Skin epidermis (tissue), 12 donors: ENCODE data around the gene LCE2B.
"Not testable (repeated sequence)": the region's sequence is repeated elsewhere in the genome, so short reads cannot be mapped to it uniquely, and the experiment has no call there.

Source experiments
- H3K27ac ChIP-seq, 21 experiments: fragments of 200-600 bp; sonication (generic) in 11 of 21; one replicate each; pipeline ENCODE4 v1.5.0; 2020; ENCODE audit warnings: mild to moderate bottlenecking in 3 of 21, inconsistent platforms in 2 of 21, moderate library complexity in 2 of 21
- H3K4me3 ChIP-seq, 7 experiments: fragments of 200-600 bp; sonication (generic) in 2 of 7; one replicate each; pipeline ENCODE4 v1.5.0; 2020; ENCODE audit warnings: inconsistent platforms in 2 of 7, mild to moderate bottlenecking in 2 of 7, moderate library complexity in 1 of 7

LCE2B gene, protein sequence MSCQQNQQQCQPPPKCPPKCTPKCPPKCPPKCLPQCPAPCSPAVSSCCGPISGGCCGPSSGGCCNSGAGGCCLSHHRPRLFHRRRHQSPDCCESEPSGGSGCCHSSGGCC

DNA sequence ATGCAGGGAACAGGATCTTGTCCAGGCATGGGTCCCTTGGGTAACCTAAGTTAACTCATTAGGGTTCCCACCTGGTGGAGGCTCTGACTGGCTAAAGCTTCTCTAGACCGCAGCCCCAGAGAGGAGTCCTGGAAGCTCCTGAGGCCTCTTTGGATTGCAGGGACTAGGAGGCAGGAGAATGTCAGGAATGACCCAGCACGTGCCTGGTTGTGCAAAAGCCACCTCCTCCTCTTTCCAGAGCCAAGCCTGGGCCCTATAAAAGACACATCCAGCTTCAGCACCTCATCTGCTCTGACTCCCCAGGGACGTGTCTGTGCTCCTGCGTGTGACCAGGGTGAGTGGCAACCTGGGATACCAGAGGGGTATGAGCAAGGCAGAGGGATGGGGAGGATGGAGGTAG is at the start of gene LCE2B:
LCE2B (plus strand) TSS at position 301 of the 400 bp plus-strand sequence. CDS start 721 bp downstream, outside the sequence.
- not testable (repeated sequence) for H3K4me3 ChIP-seq, H3K27ac ChIP-seq

DNA sequence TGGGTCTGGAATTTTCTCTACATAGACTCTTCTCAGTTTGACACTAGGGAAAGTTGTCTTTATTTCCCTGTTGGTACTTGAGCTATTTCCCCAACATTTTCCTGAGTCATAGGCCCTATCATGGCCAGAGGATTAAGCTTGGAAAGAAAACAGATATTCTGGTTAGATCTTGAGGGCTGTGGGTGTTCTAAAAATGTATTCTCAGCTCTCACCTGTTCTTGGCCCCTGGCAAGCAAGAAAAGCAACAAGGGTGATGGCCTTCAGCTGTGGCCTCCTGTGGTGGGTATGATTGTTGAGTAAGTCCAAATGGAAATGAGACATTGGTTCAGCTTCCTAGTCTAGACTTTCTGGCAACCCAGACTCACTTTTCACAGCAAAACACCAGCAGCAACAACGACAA is 45.6 kb upstream of the LCE2B start:
- H3K4me3 ChIP-seq, result no peak overlapping the region
- H3K27ac ChIP-seq, result no peak overlapping the region

DNA sequence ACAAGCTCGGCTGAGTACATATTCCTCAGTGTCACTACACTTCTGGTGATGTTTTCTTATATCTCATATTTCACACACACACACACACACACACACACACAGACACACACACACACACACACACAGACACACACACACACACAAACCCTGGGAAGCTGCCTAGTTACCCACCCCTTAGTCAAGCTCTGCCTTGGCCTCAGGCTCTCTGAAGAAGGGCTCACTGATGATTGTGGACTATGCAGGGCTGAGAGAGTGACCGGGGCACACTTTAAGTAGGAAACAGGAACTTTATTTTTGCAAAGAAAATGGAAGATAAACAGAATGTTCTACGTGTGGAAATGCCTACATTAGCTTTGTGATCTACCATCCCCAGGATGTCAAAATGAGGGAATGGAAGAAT is 42.0 kb upstream of the LCE2B start:
- Histone ChIP-seq H3K27ac (no peak overlapping the region), H3K4me3 (no peak overlapping the region)

DNA sequence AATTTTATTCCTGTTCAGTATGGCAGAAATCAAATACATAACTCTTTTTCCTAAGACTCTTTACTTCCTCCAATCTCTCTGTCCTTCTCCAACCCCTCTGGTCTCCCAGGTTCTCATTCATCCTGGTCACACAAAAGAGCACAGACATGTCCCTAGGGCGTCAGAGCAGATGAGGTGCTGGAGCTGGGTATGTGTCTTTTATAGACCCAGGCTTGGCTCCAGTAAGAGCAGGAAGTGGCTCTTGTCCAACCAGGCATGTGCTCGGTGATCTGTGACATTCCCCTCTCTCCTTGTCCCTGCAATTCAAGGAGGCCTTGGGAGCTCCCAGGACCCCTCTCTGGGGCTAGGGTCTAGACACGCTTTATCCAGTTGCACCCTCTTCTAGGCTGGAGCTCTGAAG is 40.8 kb upstream of the LCE2B start:
- Histone ChIP-seq H3K27ac (no peak overlapping the region), H3K4me3 (no peak overlapping the region)

DNA sequence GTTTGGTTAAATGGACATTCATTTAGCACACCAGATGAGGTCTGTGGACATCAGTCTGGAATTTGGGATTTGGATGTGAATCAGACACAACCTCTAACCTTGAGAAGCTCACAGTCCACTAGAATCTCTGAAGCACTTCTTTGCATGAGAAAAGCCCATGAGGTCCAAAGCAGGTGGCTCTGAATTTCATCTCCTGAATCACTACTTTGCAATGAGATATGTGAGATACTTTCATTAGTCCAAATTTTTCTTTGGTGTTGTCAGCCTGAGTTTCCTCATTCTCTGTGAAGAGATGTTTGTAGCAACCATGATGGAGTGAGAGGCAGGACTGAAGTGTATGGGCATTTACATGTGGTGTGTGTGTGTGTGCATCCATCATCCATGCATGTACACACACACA is 39.3 kb upstream of the LCE2B start:
- Histone ChIP-seq H3K27ac (no peak overlapping the region), H3K4me3 (no peak overlapping the region)

DNA sequence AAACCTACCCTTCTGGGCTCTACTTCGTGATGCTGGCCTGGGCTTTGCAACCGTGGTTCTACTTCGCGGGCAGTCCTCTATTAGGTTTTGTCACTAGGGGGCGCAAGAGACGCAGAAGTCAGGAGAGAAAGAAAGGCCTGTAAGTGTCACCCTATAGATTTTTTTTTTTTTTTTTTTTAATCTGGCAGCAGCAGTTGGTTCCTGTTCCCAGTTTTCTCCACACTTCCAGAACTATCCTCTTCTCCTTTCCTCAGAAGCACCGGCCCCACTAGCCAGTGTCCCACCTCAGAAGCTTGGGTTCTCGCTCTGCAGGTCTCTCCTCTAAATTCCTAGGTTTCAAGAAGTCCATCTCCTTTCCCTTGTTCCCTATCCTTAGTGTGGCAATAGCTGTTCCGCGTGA is 31.8 kb upstream of the LCE2B start:
- H3K27ac ChIP-seq, result no peak overlapping the region
- H3K4me3 ChIP-seq, result no peak overlapping the region

DNA sequence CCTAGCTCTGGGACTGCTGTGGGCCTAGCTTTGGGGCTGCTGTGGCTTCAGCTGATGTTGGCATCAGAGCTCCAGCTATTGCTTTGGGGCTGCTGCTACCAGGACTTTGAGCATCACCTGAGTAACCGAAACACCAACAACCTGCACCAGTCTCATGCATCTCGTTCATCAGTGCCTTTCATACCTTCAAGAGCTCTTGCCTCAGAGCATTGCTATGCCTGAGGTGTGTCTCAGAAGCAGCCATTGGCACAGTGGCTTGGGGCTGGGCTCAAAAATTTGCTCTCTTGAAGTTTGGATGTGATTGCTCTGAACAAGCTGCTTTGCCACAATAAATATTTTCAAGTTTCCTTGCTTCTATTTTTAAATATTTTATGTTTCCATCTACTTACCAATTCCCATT is 29.5 kb upstream of the LCE2B start:
- H3K27ac ChIP-seq, result no peak overlapping the region
- no peak overlapping the region for H3K4me3 ChIP-seq

DNA sequence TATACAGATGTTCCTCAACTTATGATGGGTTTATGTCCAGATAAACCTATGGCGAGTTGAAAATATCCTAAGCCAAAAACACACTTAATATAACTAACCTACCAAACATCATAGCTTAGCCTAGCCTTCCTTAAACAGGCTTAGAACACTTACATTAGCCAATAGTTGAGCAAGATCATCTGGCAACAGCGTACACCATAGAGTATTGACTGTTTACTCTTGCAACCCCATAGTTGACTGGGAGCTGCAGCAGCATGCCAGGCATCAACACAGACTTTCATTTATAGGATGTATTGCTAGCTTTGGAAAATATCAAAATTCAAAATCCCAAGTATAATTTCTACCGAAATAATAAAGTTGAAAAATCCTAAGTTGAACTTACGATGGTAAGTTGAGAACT is 28.2 kb upstream of the LCE2B start:
- H3K4me3 ChIP-seq, result no peak overlapping the region
- H3K27ac ChIP-seq, result no peak overlapping the region

DNA sequence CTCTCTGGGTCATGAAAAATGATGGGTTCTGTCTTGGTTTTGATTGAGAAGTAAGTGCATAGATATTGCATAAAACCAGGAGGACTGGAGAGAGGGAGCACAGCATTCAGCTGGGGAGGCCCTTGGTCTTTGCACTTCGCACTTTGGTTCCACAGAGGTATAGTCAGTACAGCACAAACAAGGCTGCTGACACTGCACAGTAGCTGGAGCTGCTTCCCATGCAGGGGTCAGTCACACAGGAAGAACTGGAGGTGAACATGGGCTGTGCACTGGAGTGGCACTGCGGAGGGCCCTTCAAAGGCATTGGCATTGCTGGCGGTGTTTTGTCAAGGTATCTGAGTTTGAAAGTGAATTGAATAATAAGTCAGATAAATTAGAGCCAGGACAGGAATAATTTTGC is 27.3 kb upstream of the LCE2B start:
- no peak overlapping the region for H3K27ac ChIP-seq
- no peak overlapping the region for H3K4me3 ChIP-seq

DNA sequence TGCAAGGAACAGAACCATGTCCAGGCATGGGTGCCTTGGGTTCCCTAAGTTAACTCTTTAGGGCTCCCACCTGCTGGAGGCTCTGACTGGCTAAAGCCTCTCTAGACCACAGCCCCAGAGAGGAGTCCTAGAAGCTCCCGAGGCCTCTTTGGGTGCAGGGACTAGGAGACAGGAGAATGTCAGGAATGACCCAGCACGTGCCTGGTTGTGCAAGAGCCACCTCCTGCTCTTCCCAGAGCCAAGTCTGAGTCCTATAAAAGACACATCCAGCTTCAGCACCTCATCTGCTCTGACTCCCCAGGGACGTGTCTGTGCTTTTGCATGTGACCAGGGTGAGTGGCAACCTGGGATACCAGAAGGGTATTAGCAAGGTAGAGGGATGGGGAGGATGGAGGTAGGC is 22.8 kb upstream of the LCE2B start, which contains the start of gene LCE2D:
LCE2D (plus strand) TSS at position 283 of the 400 bp plus-strand sequence. CDS start 726 bp downstream, outside the sequence.
- Histone ChIP-seq H3K27ac (no peak within 1 kb of the TSS), H3K4me3 (no peak within 1 kb of the TSS)

DNA sequence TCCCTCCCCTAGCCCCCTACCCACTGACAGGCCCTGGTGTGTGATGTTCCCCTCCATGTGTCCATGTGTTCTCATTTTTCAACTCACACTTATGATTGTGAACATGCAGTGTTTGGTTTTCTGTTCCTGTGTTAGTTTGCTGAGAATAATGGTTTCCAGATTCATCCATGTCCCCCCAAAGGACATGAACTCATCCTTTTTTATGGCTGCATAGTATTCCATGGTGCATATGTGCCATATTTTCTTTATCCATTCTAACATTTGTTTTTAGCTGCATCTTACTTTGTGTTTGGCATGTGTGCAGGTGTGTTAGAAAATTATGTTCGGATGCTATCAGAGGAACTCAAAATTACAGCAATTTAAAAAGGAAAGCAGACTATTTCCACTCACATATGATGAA is 19.8 kb upstream of the LCE2B start:
- not testable (repeated sequence) for H3K27ac ChIP-seq, H3K4me3 ChIP-seq

DNA sequence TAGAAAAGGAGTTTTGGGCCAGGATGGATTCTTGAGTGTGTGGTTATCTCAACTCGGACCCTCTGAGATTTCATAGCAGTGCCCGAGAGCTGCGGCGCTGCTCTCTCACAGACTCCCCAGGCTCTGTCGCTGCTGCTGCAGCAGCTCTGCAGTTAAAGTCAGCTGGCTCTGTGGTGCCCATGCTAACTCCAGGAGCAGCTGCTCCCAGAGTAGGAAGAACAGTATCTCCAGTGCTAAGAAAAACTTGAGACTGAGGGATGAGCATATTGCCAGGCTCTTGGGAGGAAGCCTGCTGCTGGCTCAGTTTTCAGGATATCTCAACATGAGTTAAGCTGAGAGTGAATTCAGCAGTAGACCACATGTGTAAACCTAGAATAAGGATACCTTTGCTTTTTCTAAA is 18.3 kb upstream of the LCE2B start:
- H3K4me3 ChIP-seq, result no peak overlapping the region
- H3K27ac ChIP-seq, result no peak overlapping the region

DNA sequence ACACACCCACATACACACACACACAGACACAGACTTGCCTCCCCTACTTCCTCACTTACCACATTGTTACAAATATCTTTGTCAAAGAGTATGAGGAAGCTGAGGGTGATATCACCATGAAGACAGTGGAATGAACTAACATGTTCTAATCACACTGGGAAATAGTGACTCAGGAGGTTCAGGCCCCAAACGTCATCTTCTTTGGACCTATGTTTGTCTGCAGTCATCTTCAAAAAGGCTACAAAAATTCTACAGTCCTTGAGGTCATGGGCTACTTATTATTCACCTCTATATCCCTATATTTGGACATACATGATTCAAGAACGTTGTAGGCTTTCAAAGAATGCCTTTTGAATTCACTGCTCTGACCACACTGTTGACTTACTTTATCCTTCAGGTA is 12.9 kb upstream of the LCE2B start:
- no peak overlapping the region for H3K27ac ChIP-seq
- no peak overlapping the region for H3K4me3 ChIP-seq

DNA sequence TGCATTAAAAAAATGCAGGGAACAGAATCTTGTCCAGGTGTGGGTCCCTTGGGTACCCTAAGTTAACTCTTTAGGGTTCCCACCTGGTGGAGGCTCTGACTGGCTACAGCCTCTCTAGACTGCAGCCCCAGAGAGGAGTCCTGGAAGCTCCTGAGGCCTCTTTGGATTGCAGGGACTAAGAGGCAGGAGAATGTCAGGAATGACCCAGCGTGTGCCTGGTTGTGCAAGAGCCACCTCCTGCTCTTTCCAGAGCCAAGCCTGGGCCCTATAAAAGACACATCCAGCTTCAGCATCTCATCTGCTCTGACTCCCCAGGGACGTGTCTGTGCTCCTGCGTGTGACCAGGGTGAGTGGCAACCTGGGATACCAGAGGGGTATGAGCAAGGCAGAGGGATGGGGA is 10.9 kb upstream of the LCE2B start, which contains the start of gene LCE2C:
LCE2C (plus strand) TSS at position 297 of the 400 bp plus-strand sequence. CDS start 737 bp downstream, outside the sequence.
- not testable (repeated sequence) for H3K4me3 ChIP-seq, H3K27ac ChIP-seq

DNA sequence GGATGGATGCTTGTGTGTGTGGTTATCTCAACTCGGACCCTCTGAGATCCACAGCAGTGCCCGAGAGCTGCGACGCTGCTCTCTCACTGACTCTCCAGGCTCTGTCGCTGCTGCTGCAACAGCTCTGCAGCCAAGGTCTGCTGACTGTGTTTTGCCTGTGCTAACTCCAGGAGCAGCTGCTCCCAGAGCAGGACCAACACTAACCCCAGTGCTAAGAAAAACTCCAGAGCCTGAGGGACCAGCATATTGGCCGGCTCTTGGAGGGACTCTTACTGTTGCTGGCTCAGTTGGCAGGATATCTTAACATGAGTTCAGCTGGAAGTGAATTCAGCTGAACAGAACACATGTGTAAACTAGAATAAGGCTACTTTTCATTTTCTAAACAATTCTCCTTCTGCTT is 6.5 kb upstream of the LCE2B start:
- Histone ChIP-seq H3K4me3 (no peak overlapping the region), H3K27ac (no peak overlapping the region)

DNA sequence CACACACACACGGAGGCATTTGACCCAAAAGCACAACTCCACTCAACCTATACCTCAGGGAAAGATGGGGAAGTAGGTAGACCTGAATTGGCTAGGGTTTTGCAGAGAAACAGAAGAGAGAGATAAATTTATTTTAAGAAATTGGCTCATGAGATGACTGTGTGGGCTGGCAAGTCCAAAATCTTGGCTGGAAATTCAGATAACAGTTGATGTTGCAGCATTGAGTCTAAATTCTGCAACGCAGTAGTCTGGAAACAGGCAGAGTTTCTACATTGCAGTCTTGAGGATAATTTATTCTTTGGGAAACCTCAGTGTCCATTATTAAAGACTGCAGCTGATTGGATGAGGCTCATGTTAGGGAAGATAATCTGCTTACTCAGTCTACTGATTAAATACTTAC is 4.3 kb upstream of the LCE2B start:
- Histone ChIP-seq H3K4me3 (no peak overlapping the region), H3K27ac (no peak overlapping the region)

DNA sequence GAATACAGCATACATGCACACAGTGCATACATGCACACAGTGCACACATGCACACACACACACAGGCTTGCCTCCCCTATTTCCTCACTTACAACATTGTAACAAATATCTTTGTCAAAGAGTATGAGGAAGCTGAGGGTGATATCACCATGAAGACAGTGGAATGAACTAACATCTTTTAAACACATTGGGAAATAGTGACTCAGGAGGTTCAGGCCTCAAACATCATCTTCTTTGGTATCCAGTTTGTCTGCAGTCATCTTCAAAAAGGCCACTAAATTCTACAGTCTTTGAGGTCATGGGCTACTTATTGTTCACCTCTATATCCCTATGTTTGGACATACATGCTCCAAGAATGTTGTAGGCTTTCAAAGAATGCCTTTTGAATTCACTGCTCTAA is 2.1 kb upstream of the LCE2B start:
- Histone ChIP-seq H3K4me3 (no peak overlapping the region), H3K27ac (no peak overlapping the region)

DNA sequence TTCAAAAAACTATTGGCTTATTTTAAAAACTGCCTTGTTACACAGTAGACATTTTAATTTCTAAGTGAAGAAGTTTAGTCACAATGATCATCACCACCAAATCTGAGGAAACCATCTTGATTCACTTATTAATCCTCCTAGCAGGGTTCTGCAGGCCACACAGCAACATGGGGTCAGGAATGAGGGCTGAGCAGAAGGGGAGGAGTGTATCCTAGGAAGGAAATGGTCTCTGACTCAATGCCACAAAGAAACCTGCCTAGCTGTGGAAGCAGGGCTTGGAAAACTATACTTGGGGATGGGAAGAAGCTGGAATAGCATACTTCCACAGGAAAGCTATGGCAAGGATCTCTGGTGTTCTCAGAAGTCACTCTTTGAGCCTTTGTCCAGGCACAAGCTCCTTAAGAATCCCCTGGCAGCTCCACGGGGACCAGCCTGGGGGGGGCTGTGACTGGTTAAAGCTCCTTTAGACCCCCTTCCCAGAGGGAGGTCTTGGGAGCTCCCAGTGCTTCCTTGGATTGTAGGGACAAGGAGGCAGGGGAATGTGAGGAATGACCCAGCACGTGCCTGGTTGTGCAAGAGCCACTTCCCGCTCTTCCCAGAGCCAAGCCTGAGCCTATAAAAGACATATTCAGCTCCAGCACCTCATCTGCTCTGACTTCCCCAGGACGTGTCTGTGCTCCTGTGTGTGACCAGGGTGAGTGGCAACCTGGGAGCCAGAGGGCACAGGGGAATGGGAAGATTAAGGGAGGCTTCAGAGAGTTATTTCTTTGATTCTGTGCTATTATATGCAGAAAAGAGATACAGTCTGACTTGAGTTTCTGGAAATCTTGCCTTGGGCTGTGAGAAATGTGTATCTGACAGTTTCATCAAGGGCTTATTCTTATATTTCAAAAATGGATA is 12.0 kb downstream of the LCE2B start, which contains the start of gene LCE2A:
LCE2A (plus strand) TSS at position 645 of the 900 bp plus-strand sequence. CDS start 557 bp downstream, outside the sequence.
- H3K4me3 ChIP-seq, result no peak within 1 kb of the TSS
- H3K27ac ChIP-seq, result no peak within 1 kb of the TSS

DNA sequence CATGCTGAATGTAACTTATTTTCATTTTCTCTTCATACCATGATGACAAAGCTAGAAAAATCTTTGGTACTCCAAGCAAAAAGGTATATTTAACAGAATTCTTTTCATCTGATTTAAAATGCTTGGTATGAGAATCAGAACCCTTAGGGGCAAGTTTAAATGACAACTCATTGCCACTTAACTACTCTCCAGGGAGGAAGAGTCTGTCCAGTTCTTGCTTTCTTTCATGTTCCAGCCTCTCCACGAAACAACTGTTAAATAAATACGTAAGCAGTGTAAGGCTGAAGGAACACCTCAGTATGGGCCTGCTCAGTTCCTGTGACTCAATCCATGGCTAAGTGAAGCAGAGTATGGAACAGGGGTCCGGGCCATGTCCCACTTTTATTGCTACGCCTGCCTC is 13.8 kb downstream of the LCE2B start:
- no peak overlapping the region for H3K27ac ChIP-seq
- no peak overlapping the region for H3K4me3 ChIP-seq

DNA sequence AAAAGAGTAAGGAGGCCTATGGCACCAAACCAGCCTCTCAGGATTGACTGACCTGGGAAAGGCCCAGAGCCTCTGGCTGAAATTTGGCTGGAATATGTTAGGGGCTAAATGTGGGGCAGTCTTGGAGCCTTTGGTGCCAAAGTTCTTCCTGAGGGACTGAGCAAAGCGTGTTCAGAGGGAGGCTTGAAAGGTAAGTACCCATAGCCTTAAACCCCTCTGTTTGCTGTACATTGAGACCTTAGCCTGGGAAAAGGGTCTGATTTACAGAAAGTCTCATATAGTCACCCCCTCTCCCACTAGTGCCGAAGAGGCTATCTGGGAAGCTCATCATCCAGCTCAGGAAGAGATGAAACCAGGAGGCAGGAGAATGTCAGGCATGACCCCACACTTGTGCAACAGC is 21.9 kb downstream of the LCE2B start, which contains the start of gene LCE4A:
LCE4A (plus strand) TSS at position 301 of the 400 bp plus-strand sequence. CDS start 916 bp downstream, outside the sequence.
- Histone ChIP-seq H3K27ac (no peak within 1 kb of the TSS), H3K4me3 (no peak within 1 kb of the TSS)

DNA sequence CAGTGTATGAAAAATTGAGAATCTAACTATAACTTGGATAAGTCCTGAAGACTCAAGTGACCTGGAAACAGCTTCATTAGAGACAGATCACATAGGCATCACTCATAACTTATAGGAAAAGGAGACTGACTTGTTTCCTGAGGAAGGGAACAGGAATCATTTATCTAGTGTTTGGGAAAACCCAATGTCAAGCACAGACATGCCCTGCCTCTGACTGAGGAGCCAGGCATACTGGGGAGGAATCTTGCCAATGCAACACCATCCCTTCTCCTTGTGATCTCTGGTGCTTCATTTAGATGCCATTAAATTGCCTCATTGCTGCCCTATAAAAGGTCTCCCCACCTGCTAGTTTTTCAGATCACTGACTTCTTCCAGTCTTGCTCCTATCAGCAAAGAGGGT is 32.3 kb downstream of the LCE2B start:
- H3K27ac ChIP-seq, result peak overlapping the region in 6 of 21 experiments; percentile 4 to 51 (median 32)

More for the DNA sequence above, 32.3 kb downstream of the LCE2B start:
- no peak overlapping the region for H3K4me3 ChIP-seq
